ENCODE results near the gene MCTP1. TPM values are rescaled to one million over a fixed set of nuclear protein-coding genes. Genes with fewer than 3 reads are reported as not detected.
"Not testable (repeated sequence)": the region's sequence is repeated elsewhere in the genome, so short reads cannot be mapped to it uniquely, and the experiment has no call there.

Gene MCTP1
- total and polyA plus RNA-seq, 8 donors = 4.4 to 55.1 (median 5.9) TPM

GRCh38 chr5:94832685-94833084 is 452.2 kb downstream of the MCTP1 start:
- intact Hi-C loops (cut with DNase I) = no loop called here
- peaks cover 0 to 33% of the 10 kb centered on the region in 2 donors for H3K36me3 ChIP-seq
- TF ChIP-seq, protein P1, sequence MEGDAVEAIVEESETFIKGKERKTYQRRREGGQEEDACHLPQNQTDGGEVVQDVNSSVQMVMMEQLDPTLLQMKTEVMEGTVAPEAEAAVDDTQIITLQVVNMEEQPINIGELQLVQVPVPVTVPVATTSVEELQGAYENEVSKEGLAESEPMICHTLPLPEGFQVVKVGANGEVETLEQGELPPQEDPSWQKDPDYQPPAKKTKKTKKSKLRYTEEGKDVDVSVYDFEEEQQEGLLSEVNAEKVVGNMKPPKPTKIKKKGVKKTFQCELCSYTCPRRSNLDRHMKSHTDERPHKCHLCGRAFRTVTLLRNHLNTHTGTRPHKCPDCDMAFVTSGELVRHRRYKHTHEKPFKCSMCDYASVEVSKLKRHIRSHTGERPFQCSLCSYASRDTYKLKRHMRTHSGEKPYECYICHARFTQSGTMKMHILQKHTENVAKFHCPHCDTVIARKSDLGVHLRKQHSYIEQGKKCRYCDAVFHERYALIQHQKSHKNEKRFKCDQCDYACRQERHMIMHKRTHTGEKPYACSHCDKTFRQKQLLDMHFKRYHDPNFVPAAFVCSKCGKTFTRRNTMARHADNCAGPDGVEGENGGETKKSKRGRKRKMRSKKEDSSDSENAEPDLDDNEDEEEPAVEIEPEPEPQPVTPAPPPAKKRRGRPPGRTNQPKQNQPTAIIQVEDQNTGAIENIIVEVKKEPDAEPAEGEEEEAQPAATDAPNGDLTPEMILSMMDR (IDR thresholded peaks at IDR 0.05) = no peak
- H3K4me1 ChIP-seq = no peaks in the 10 kb centered on the region
- no peak overlapping the region for H3K4me3 ChIP-seq
- no peak overlapping the region for H3K27ac ChIP-seq
- ATAC-seq (no peak), DNase-seq (no peak)
- no peaks in the 10 kb centered on the region for H3K27me3 ChIP-seq
- no peaks in the 10 kb centered on the region for H3K9me3 ChIP-seq

- intact Hi-C loops (cut with DNase I) = no loop called here
- Histone ChIP-seq H3K4me1 (no peaks in the 10 kb centered on the region), H3K36me3 (peaks cover 0 to 33% of the 10 kb centered on the region in 2 donors), H3K4me3 (no peak overlapping the region), H3K27ac (no peak overlapping the region), H3K9me3 (no peaks in the 10 kb centered on the region), H3K27me3 (no peaks in the 10 kb centered on the region)
- DNase-seq (no peak), ATAC-seq (no peak)
- TF ChIP-seq, protein P1 (IDR thresholded peaks at IDR 0.05) = no peak
These were observed 454.4 kb downstream of the MCTP1 start for GRCh38 chr5:94830520-94830919.

DNA sequence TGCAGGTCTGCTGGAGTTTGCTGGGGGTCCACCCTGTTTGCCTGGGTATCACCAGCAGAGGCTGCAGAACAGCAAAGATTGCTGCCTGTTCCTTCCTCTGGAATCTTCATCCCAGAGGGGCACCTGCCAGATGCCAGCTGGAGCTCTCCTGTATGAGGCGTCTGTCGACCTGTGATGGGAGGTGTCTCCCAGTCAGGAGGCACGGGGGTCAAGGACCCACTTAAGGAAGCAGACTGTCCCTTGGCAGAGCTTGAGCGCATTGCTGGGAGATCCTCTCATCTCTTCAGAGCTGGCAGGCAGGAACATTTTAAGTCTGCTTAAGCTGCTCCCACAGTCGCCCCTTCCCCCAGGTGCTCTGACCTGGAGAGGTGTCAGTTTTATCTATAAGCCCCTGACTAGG is 456.7 kb downstream of the MCTP1 start:
- H3K9me3 ChIP-seq; H3K4me3 ChIP-seq; H3K27ac ChIP-seq; H3K4me1 ChIP-seq; ATAC-seq; H3K27me3 ChIP-seq; intact Hi-C loops (cut with DNase I): not testable (repeated sequence)
- peak in 1 of 4 donors; percentile 20 for DNase-seq
- H3K36me3 ChIP-seq = peaks cover 0 to 29% of the 10 kb centered on the region in 2 donors

DNA sequence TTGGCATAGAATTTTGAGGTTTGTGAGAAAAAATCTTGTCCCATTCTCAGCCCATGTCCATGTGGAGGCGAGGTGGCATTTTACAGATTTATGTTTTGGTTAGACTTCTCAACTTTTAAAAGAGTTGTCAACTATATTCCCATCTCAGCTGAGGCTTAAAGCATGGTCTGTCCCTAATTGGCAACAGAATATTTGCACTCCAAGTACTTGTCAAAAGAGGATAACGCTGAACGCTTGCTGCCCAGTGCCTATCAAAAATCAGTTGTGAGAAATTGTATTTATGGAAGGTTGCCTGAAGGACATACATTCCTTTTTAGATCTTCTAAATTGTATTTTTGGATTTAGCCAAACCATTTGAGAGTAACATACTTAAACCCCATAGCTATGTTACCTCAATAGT is 464.4 kb downstream of the MCTP1 start:
- DNase-seq = no peak
- no peaks in the 10 kb centered on the region for H3K9me3 ChIP-seq
- H3K4me1 ChIP-seq = no peaks in the 10 kb centered on the region
- H3K4me3 ChIP-seq = no peak overlapping the region
- intact Hi-C loops (cut with DNase I) = no loop called here
- H3K36me3 ChIP-seq = peaks cover 0 to 3% of the 10 kb centered on the region in 2 donors
- H3K27me3 ChIP-seq = no peaks in the 10 kb centered on the region
- TF ChIP-seq, protein P1 (IDR thresholded peaks at IDR 0.05) = no peak
- no peak for ATAC-seq
- H3K27ac ChIP-seq = no peak overlapping the region

GRCh38 chr5:94818904-94819303 is 466.0 kb downstream of the MCTP1 start:
- intact Hi-C loops (cut with DNase I) = no loop called here
- TF ChIP-seq, protein P1 (IDR thresholded peaks at IDR 0.05) = no peak
- Histone ChIP-seq H3K36me3 (peaks cover 0 to 3% of the 10 kb centered on the region in 2 donors), H3K4me3 (no peak overlapping the region), H3K27me3 (no peaks in the 10 kb centered on the region), H3K27ac (no peak overlapping the region), H3K4me1 (no peaks in the 10 kb centered on the region), H3K9me3 (no peaks in the 10 kb centered on the region)
- ATAC-seq (no peak), DNase-seq (no peak)

DNA sequence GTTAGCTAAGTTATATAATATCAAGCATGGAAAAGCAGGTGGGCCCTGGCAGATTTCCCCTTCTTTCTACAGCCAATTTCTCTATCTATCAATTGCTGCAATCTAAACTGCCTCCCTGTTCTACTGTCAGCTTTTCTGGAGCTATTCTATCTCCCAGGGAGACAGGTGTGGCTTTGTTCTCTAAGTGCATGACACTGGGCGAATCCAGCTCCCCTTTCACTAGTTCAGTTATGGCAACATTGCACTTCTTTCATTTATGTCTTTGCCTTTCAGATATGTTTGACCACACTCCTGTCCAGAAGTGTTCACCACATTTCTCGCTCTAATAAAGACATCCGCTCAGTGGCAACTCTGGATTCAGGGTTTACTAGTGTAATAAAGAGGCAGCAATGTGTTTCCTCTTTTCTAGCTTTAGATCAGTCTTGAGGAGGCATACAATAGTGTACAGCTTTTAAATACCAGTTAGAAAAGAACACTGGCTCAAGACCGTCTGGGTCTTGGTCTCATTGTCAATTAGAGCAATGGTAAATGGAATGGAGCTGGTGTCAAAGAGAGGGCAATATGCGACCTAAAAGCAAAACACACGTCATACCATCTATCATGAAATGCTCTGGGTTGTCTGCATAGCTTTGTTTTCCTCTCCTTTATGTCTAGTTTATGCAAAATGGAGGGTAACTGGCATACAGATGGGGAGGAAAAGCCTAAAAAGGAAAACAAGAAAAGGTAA is 469.4 kb downstream of the MCTP1 start:
- Histone ChIP-seq H3K9me3 (no peaks in the 10 kb centered on the region), H3K36me3 (peaks cover 0 to 3% of the 10 kb centered on the region in 2 donors), H3K4me3 (no peak overlapping the region), H3K27me3 (no peaks in the 10 kb centered on the region), H3K27ac (no peak overlapping the region), H3K4me1 (no peaks in the 10 kb centered on the region)
- DNase-seq (no peak), ATAC-seq (no peak)
- intact Hi-C loops (cut with DNase I) = no loop called here
- TF ChIP-seq, protein P1 (IDR thresholded peaks at IDR 0.05) = no peak
